GM18909 (cell line): Measurements from ENCODE around the gene EFCAB13.

ENCODE experiments used
- ATAC-seq: cut with Tn5 transposase; IDR thresholded peaks from one replicate; pipeline ENCODE4 v1.9.1; 2021; ENCODE audit warnings: mild to moderate bottlenecking; ENCODE audit not compliant: unreplicated experiment, poor library complexity

Gene EFCAB13

GRCh38 chr17:47292206-47292605 lies 31.5 kb upstream of the EFCAB13 start:
- ATAC-seq = no peak

- ATAC-seq = no peak
Measured at GRCh38 chr17:47295037-47295873, 28.5 kb upstream of the EFCAB13 start.

- ATAC-seq = no peak
Measured at GRCh38 chr17:47295874-47296255, 27.9 kb upstream of the EFCAB13 start.

DNA sequence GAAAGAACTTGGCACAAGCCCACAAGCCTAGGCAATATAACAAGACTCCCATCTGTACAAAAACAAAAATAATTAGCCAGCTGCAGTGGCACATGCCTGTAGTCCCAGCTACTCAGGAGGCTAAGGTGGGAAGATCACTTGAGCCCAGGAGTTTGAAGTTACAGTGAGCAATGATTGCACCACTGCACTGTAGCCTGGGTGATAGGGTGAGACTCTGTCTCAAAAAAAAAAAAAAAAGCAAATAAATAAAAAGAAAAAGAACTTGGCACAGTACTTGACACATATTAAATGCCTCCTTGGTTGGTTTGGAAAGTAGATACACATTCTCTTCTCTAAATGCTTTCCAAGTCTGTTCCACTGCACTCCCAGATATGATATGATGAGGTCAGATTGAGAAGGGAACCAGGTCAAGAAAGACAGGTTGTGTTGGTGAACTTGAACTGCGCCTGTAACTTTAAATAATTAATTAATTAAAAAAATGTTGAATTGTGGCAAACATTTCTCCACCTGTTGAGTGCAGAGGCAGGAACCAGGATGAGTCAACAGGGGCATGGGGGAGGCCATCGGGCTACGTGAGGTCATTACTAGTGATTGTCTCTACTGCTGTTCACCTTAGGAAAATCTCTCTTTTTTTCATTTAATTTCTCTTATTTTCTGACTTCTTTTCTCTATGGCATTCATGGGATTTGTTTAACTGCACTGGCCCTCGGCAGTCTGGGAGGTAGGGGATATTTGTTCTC lies 25.9 kb upstream of the EFCAB13 start:
- ATAC-seq = no peak

- ATAC-seq = no peak
Measured at GRCh38 chr17:47298712-47299111, 25.0 kb upstream of the EFCAB13 start.

DNA sequence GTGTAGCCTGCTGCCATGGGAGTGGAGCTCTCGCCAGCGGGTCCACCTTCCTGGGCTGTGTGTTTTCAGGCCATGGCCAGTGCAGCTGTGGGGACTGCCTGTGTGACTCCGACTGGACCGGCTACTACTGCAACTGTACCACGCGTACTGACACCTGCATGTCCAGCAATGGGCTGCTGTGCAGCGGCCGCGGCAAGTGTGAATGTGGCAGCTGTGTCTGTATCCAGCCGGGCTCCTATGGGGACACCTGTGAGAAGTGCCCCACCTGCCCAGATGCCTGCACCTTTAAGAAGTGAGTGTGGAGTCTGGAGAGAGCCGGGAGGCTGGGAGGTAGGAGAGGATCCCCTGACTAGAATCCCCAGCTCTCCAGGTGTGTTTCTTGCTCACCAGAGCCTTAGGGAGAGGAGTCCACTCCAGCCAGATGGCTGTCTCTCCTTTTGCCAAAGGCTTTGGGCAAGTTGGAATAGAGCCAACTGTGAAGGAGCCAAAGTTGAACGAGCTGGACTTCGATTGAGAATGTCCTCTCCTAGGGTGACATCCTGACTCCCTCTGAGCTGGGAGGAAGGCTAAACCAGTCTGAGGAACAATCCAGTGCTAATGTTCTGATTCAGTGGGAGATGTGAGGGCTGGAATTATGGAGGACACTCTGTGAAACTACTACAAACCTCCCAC lies 24.4 kb upstream of the EFCAB13 start:
- ATAC-seq = no peak

DNA sequence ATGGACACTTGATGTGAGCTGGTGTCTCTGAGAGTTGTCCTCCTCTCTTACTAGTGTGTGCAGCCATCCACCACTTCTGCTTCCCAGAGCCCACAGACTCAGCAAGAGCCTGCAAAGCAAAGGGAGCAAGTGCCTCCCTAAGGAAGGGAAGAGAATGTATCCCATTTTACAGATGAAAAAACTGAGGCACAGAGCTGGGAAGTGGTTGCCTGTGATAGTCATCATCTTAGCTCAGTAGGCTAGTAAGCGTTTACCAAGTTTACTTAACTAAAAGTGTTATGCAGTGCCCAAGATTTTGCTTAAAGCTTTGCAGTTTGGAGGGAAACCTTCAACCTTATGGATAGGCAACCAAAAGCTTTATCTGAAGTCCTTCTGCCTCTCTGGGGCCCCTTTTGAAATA lies 23.0 kb upstream of the EFCAB13 start:
- ATAC-seq = no peak

- ATAC-seq = no peak
Measured at GRCh38 chr17:47301161-47301560, 22.6 kb upstream of the EFCAB13 start.

DNA sequence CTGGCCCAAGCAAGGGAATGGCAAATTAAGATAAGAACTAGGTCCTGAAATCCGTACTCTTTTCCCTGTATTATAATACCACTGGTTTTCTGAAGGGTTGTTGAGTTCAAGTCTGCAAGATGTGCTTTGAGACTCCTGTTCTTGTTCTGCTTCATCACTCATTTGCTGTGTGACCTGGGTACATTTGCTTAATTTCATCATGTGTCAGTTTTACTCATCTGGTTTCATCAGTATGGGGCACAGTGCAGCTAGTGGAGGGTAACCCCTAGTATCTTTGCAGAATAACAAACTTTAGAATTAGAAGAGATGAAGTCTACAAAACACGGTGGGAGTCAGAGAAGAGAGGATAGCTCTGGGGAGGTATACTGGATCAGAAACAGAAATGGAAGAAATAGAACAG lies 21.9 kb upstream of the EFCAB13 start:
- no peak for ATAC-seq

DNA sequence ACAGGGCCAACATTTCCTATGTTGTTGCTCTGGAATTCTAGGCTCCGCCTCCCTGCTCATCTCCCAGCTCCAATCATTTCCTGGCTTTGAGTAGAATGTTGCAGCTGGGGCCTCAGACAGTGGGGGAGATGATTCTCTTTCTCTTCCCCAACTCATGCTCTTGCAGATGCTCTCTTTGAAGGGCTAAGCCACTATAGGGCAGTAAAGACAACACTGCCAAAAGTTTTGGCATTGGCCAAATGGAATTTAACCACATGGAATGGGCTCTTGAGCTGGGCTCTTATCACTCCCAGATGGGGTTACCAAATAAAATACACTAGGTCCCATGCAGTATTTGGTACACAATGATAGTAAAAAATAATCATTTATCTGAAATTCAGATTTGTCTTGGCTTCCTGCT lies 19.6 kb upstream of the EFCAB13 start:
- ATAC-seq = no peak

DNA sequence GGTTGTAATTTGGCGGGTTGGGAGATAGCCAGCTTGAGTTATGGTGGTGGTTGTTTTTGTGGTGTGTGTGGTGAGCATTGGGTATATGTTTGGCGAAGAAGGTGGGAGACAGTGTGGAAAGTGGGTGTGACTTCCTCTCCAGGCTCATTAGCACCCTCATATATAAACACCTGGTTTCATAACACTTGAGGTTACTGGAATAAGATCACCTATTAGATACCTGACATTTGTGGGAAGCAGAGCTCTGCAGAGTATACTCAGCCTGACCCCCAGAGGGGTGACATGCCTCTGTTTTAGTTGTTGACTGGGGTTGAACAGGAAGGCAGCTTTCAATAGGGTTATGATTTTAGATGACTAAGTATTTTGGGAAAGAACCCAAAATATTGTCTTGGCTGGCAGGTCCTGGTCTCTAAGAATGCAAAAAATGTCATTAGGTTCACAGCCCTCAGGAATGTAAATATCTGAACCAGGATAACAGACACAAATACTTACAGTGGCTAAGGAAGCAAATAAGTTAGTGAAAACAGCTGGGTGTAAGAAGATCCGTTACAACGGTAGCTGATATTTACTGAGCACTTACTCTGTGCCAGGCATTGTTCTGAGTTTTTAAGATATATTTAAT lies 18.3 kb upstream of the EFCAB13 start:
- ATAC-seq = no peak

- no peak for ATAC-seq
Measured at GRCh38 chr17:47310186-47310733, 13.5 kb upstream of the EFCAB13 start.

- no peak for ATAC-seq
Measured at GRCh38 chr17:47311420-47311819, 12.3 kb upstream of the EFCAB13 start.

GRCh38 chr17:47315451-47316266 lies 8.1 kb upstream of the EFCAB13 start:
- ATAC-seq = no peak

DNA sequence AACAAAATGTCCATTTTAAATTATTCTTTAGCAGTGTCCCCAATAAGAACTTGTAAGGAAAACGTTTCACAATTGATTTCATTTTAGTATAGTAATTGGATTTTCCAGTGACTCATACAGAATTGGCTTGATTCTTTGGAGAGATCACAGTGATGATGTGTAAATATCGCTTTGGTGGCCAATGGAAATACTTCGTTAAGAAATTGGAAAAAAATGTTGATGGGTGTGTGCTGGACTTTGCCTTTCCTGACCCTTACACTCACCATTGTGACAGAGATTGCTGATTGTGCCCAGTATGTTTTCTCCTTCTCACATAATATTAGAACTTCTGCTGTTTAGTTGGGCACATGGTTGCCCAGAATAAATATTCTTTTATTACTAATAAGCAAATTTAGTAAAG lies 7.4 kb upstream of the EFCAB13 start:
- no peak for ATAC-seq

GRCh38 chr17:47317119-47317518 lies 6.6 kb upstream of the EFCAB13 start:
- no peak for ATAC-seq

DNA sequence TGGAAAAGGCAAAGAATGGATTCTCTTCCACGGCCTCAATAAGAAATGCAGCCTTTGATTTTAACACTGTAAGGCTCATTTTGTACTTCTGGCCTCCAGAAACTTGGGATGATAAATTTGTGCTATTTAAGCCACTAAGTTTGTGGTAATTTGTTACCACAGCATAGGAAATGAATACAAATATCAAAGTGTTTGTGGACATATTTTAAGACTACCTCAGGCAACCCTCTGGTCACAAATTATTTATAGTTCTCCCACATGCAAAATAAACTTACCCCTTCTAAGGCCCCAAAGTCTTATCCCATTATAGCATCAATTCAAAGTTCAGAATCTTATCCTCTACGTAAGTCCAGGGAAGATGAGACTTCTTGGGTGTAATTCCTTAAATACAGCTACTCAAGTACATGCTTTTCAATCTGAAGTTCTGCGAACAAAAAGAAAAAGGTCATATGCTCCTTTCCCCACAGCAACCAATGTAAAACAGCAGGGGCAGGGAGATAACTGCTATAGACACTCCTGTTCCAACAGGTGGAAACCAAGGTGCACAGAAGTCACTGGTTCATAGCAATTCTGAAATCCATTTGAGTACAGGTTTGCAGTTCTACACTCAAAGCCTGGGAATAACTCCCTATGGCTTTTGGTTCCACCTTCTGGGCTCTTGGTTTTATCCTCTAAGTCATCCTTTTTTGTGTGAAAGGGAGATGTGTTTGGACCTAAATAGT lies 5.4 kb upstream of the EFCAB13 start:
- ATAC-seq = no peak

- no peak for ATAC-seq
Measured at GRCh38 chr17:47320879-47321502, 2.8 kb upstream of the EFCAB13 start.
